ENCODE data around the gene GALR3.
A peak's percentile ranks its signal among the peaks of the same experiment; 100 is the strongest.

The GALR3 gene

DNA sequence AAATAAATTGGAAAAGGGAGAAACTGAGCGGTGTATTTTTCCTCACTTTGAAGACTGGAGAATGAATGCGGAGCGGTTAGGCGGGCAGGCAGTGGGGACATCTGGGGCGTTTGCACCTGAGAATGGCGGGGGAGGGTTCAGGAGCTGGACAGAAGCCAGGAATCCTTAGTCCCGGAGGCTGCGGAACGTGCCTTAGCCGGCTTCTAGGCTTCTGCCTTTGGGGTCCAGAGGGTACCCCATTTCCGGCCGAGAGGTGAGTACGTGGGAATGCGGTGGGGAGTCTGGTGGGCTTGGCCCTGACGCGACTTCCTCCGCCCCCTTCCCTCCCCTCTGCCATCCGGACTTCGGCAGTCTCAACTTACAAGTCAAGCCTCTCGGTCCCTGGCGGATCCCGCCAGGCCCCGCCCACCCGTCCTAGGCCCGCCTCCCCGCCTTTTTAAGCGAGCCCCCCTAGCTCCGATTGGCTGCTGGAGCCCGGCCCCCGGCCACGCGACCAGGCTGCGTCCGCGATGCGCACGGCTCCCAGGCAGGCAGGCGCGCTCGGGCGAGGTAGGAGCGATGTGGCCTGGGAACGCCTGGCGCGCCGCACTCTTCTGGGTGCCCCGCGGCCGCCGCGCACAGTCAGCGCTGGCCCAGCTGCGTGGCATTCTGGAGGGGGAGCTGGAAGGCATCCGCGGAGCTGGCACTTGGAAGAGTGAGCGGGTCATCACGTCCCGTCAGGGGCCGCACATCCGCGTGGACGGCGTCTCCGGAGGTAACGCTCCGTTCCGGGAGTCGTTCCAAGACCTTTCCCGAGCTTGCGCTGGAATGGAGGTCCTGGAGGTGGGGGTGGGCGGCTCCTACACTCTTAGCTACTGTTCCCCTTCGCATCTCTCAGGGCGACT is 15.5 kb upstream of the GALR3 start, which contains the start of gene GCAT:
Gene GCAT (plus strand): TSS at position 525 of the 884 bp plus-strand sequence. CDS start 34 bp downstream, at position 559.
- peaks cover 20% of the 10 kb centered on the region for H3K4me1 Mint-ChIP-seq
- H3K36me3 Mint-ChIP-seq, result no peaks in the 10 kb centered on the region
- ATAC-seq (ENCODE audit: low read depth) (peak; percentile 86), DNase-seq (ENCODE audit: low spot score in 2 of 2) (peak; percentile 47 to 55)
- H3K4me3 Mint-ChIP-seq, result peak within 1 kb of the TSS; percentile 63
- H3K27me3 Mint-ChIP-seq, result peaks cover 29% of the 10 kb centered on the region
- no peak within 1 kb of the TSS for H3K27ac Mint-ChIP-seq
- H3K9me3 Mint-ChIP-seq, result no peaks in the 10 kb centered on the region

DNA sequence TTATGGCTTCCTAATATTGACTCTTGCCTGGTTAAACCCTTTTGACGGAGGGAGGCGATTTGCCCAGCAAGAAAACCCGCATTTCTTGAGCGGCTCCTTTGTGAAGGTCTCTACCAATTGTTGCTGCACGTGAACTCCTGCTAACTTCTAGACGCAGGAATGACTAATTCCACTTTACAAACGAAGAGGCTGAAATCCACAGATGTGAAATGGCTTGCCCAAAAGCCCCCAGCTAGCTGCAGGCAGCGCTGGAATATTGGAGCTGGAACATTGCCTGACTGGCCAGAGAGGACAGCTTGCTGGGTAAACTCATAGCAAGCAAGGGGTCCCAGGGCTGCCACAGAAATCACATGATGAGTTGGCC is 14.9 kb upstream of the GALR3 start:
- Mint-ChIP-seq H3K4me3 (peak overlapping the region; percentile 63), H3K36me3 (no peaks in the 10 kb centered on the region), H3K27ac (no peak overlapping the region), H3K9me3 (no peaks in the 10 kb centered on the region), H3K4me1 (peaks cover 14% of the 10 kb centered on the region), H3K27me3 (peaks cover 26% of the 10 kb centered on the region)
- DNase-seq (ENCODE audit: low spot score in 2 of 2) (no peak), ATAC-seq (ENCODE audit: low read depth) (no peak)

- Mint-ChIP-seq H3K9me3 (no peaks in the 10 kb centered on the region), H3K4me1 (peaks cover 13% of the 10 kb centered on the region), H3K36me3 (no peaks in the 10 kb centered on the region), H3K27me3 (peaks cover 19% of the 10 kb centered on the region), H3K27ac (no peak overlapping the region), H3K4me3 (no peak overlapping the region)
- ATAC-seq (ENCODE audit: low read depth) (no peak), DNase-seq (ENCODE audit: low spot score in 2 of 2) (no peak)
Observed at GRCh38 chr22:37809672-37810333, 13.4 kb upstream of the GALR3 start.

- DNase-seq (ENCODE audit: low spot score in 2 of 2) (no peak), ATAC-seq (ENCODE audit: low read depth) (no peak)
- H3K4me3 Mint-ChIP-seq, result no peak overlapping the region
- H3K27ac Mint-ChIP-seq, result no peak overlapping the region
- peaks cover 10% of the 10 kb centered on the region for H3K4me1 Mint-ChIP-seq
- H3K9me3 Mint-ChIP-seq, result no peaks in the 10 kb centered on the region
- no peaks in the 10 kb centered on the region for H3K36me3 Mint-ChIP-seq
- peaks cover 18% of the 10 kb centered on the region for H3K27me3 Mint-ChIP-seq
Observed at GRCh38 chr22:37811867-37812266, 11.3 kb upstream of the GALR3 start.

DNA sequence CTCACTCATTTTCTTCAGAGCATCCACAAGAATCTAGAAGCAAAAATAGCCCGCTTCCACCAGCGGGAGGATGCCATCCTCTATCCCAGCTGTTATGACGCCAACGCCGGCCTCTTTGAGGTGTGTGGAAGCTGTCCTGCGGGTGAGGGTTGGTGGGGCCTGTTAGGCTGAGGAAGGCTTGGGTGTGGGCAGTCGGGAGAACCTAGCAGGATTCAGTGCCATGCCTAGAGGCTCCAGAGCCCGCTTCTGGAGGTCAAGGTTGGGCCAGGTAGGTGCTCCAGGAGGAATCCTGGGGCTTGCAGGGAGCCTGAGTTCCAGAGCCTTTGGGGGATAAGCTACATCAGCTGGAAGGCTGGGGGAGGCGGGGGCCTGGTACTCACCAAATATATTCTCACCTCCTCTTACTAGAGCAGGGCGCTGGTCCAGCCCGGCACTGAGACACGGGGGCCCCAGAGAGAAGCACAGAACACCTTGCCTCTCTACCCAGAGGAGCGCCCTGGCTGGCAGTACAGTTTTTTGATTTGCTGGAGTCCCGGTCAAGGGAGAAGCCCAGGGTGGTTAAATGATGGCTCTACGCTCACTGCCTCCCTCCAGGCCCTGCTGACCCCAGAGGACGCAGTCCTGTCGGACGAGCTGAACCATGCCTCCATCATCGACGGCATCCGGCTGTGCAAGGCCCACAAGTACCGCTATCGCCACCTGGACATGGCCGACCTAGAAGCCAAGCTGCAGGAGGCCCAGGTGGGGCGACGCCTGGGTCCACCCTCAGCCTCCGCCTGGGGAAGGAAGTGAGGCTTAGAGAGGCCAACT is 10.1 kb upstream of the GALR3 start:
- no peak for ATAC-seq (ENCODE audit: low read depth)
- Mint-ChIP-seq H3K4me1 (peaks cover 13% of the 10 kb centered on the region), H3K36me3 (no peaks in the 10 kb centered on the region), H3K9me3 (no peaks in the 10 kb centered on the region), H3K4me3 (no peak overlapping the region), H3K27me3 (peaks cover 18% of the 10 kb centered on the region), H3K27ac (no peak overlapping the region)
- no peak for DNase-seq (ENCODE audit: low spot score in 2 of 2)

GRCh38 chr22:37815593-37815992 is 7.6 kb upstream of the GALR3 start:
- H3K36me3 Mint-ChIP-seq, result no peaks in the 10 kb centered on the region
- no peak overlapping the region for H3K27ac Mint-ChIP-seq
- ATAC-seq (ENCODE audit: low read depth) (no peak), DNase-seq (ENCODE audit: low spot score in 2 of 2) (no peak)
- H3K4me3 Mint-ChIP-seq, result no peak overlapping the region
- no peaks in the 10 kb centered on the region for H3K9me3 Mint-ChIP-seq
- peaks cover 12% of the 10 kb centered on the region for H3K27me3 Mint-ChIP-seq
- peaks cover 13% of the 10 kb centered on the region for H3K4me1 Mint-ChIP-seq

- peaks cover 12% of the 10 kb centered on the region for H3K27me3 Mint-ChIP-seq
- H3K4me3 Mint-ChIP-seq, result no peak overlapping the region
- no peaks in the 10 kb centered on the region for H3K9me3 Mint-ChIP-seq
- ATAC-seq (ENCODE audit: low read depth) (no peak), DNase-seq (ENCODE audit: low spot score in 2 of 2) (no peak)
- H3K36me3 Mint-ChIP-seq, result no peaks in the 10 kb centered on the region
- H3K27ac Mint-ChIP-seq, result no peak overlapping the region
- peaks cover 13% of the 10 kb centered on the region for H3K4me1 Mint-ChIP-seq
Observed at GRCh38 chr22:37816543-37817180, 6.5 kb upstream of the GALR3 start.

GRCh38 chr22:37817705-37818408 is 5.3 kb upstream of the GALR3 start:
- Mint-ChIP-seq H3K9me3 (no peaks in the 10 kb centered on the region), H3K4me1 (peaks cover 13% of the 10 kb centered on the region)

DNA sequence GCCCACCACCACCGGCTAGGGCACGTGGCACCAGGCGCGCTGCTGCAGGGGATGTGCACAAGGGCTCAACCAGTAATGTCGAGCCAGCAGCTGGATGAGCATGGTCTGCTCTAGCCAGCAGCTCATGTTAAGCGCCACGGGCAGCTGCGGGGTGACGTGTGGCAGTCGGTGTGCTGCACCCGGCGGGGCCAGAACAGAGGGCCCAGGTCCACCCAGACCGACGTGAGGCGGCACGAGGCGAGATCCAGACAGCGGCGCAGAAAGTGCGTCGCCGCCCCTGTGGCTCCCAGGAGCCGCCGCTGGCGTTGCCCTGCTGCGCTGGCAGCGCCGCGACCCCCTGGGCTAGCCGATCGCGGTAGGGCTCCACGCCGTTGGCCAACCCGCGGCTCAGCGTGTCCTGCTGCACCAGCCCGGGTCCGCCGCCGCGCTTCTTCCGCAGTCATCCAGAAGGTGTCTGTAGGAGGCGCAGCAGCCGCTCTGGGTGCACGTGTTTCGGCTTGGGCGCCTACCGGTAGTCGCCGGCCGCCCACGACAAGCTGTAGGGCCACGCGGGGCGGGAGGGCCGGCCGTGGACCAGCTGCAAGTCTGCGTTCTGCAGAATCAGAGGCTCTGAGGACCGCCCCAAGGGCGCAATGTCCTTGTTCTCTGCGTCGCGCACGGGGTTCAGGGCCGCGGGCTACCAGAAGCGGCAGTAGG is 4.6 kb upstream of the GALR3 start:
- DNase-seq (ENCODE audit: low spot score in 2 of 2) (peak; percentile 50 to 65), ATAC-seq (ENCODE audit: low read depth) (peak; percentile 78)
- Mint-ChIP-seq H3K4me3 (peak overlapping the region; percentile 66), H3K36me3 (no peaks in the 10 kb centered on the region), H3K4me1 (peaks cover 13% of the 10 kb centered on the region), H3K27me3 (peaks cover 18% of the 10 kb centered on the region), H3K9me3 (no peaks in the 10 kb centered on the region), H3K27ac (no peak overlapping the region)

More at GRCh38 chr22:37817705-37818408, 5.3 kb upstream of the GALR3 start:
- Mint-ChIP-seq H3K36me3 (no peaks in the 10 kb centered on the region), H3K27me3 (peaks cover 14% of the 10 kb centered on the region), H3K27ac (no peak overlapping the region), H3K4me3 (peak overlapping the region; percentile 51)
- DNase-seq (ENCODE audit: low spot score in 2 of 2) (peak; percentile 85 to 93), ATAC-seq (ENCODE audit: low read depth) (peak; percentile 83)

- Mint-ChIP-seq H3K27me3 (peaks cover 19% of the 10 kb centered on the region), H3K27ac (no peak overlapping the region), H3K4me1 (peaks cover 13% of the 10 kb centered on the region), H3K9me3 (no peaks in the 10 kb centered on the region), H3K36me3 (no peaks in the 10 kb centered on the region), H3K4me3 (peak overlapping the region; percentile 66)
- DNase-seq (ENCODE audit: low spot score in 2 of 2) (no peak), ATAC-seq (ENCODE audit: low read depth) (no peak)
Observed at GRCh38 chr22:37819105-37819433, 4.1 kb upstream of the GALR3 start.

- Mint-ChIP-seq H3K4me1 (peaks cover 15% of the 10 kb centered on the region), H3K27ac (no peak overlapping the region), H3K4me3 (peak overlapping the region; percentile 9), H3K9me3 (no peaks in the 10 kb centered on the region), H3K36me3 (no peaks in the 10 kb centered on the region), H3K27me3 (peaks cover 19% of the 10 kb centered on the region)
- DNase-seq (ENCODE audit: low spot score in 2 of 2) (no peak), ATAC-seq (ENCODE audit: low read depth) (no peak)
Observed at GRCh38 chr22:37820350-37820749, 2.8 kb upstream of the GALR3 start.

DNA sequence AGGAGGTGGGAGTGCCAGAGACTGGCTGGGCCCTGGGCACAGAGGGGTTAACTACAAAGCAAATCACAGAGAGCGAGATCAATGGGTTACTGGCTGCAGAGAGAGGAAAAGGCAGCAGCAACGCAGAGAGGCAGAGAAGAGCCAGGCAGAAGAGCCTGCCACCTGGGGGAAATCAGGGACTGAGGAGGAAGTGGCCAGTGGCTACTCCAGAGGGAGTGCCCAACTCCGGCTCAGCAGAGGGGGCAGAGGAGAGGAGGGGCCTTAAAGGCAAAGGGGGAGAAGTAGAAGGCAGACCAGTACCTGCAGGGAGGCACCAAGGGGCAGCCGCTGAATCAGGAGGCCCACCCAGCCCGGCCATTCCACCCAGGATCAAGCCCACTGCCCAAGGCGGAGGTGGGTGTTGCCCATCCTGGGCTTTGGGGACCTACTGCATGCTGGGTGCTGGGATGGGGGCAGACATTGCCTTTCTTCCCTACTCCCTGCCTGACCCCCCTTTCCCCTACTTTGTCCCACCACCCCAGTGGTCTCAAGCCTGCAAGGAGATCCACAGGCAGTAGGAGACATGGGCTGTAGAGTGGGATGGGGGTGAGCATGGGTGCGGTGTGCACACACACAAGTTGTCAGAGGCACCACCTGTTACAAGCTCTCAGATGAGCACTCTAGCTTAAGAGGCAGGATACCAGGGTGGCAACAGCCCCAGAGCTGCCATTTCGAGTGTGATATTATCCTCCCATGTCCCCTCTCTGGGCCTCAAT is 926 bp upstream of the GALR3 start:
- H3K9me3 Mint-ChIP-seq, result no peaks in the 10 kb centered on the region
- ATAC-seq (ENCODE audit: low read depth), result no peak
- peaks cover 11% of the 10 kb centered on the region for H3K4me1 Mint-ChIP-seq
- H3K4me3 Mint-ChIP-seq, result no peak overlapping the region
- H3K27me3 Mint-ChIP-seq, result peaks cover 16% of the 10 kb centered on the region
- DNase-seq (ENCODE audit: low spot score in 2 of 2), result no peak
- H3K27ac Mint-ChIP-seq, result no peak overlapping the region
- no peaks in the 10 kb centered on the region for H3K36me3 Mint-ChIP-seq

All from memory B cell (primary cell).